Activated CD4-positive, alpha-beta T cell treated with anti-CD3 and anti-CD28 coated beads, Interleukin-2, amount 50 U/mL, for 4 hours (primary cell): ENCODE results near the gene DIP2C.
"Not testable (repeated sequence)": the region's sequence is repeated elsewhere in the genome, so short reads cannot be mapped to it uniquely, and the experiment has no call there.

ENCODE experiments used
- DNase-seq, 2 experiments: peaks; one replicate each; pipeline ENCODE4 v3.0.0-alpha.2; 2020

DIP2C gene

DNA sequence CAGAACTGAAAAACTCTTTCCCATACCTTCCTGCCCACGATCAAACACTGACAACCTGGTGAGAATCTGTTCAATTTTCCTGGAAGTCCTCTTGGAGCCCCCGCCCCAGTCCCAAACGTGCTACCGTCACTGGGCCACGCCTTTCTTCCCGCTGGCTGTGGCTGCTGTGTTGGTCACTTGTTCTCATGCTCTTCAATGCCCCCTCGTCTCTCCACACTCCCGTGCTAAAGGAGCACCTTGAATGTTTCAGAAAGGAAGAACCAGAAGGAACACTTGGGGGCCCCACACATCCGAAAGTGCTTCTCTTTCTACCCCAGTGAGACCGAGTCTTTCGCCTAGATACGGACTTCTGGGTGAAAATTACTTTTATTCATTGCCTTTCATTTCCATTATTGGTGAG is 215.1 kb downstream of the DIP2C start:
- DNase-seq, result no peak

DNA sequence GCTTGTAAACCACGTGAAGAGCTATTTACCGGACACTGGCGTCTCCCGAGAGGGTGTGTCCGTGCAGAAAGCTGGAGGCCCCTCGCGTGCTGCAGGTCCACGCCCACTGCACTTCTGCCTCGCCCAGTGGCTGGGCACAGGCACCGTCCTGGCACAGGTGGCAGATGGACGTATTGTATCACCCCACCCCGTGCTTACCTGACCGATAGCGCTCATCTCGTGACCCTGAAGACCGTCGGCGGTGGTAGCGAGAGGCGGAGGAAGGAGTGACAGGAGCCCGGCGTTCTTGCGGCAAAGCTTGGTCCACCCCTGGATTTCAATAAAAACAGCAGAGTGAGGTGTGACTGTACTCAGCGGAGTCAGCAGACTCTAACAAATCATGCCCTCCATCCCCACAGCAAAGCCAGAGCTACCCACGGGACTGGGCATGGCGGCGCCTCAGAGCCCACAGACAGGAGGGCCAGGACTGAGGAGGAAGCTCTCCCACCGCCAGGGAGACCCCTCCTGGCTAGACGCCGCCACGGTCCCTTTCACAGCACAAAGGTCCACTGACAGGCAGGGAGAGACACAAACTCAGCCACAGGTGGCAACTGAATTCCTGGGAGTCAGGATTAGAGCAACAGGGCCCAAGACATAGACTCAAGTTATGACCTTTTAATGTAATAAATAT is 217.1 kb downstream of the DIP2C start:
- DNase-seq, result no peak

DNA sequence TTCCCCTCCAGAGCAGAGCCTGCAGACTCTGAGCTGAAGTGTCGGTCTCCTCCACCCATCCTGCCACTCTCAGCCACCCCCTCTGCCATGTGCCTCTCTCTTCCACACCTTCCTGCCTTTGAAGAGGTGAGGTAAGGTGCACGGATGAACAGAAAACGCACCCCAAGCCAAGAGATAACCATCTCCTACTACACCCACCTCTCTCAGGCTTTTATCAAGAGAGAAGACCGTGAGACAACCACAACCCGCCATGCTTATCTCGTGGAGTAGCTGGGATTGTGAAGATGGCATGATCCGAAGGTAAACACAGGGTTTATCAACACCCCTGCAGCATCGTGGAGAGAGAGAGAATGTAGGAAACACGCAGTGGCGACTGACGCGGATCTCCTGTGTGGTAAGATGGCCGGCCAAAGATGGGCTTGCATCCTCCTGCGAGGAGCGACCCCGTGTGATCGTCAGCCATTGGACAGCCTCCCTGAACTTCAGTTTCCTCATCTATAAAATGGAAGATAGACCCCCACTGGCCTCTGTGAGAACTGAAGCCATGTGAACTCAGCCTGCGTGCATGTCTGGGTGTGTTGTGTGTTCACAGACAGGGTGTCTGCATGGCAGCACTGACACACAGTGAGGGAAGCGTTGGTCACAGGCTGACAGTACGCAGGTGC is 219.0 kb downstream of the DIP2C start:
- peak; percentile 18 to 24 for DNase-seq

DNA sequence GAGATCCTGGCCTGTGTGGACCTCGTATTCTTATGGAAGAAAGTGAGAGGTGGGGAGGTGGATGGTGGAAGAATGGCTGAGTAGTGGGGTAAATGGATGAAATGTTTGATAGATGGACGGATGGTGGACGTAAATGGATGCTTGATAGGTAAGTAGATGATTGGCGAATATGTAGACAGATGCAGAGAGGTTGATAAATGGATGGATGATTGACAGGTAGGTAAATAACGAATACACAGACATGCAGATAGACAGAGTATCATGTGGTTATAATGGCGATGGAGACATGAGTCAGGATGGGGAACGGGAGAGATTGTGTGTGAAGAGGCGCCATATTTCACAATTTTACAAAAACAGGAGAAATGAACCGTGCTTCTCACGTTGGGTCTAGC is 219.5 kb downstream of the DIP2C start:
- no peak for DNase-seq

DNA sequence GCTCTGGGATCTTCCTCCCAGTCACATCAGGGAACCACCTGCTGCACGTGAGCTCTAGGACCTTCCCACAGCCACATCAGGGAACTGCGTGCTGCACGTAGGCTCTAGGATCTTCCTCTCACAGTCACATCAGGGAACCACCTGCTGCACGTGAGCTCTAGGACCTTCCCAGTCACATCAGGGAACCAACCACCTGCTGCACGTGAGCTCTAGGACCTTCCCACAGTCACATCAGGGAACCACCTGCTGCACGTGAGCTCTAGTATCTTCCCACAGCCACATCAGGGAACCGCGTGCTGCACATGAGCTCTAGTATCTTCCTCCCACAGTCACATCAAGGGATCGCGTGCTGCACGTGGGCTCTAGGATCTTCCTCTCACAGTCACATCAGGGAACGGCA is 229.7 kb downstream of the DIP2C start:
- no peak for DNase-seq

DNA sequence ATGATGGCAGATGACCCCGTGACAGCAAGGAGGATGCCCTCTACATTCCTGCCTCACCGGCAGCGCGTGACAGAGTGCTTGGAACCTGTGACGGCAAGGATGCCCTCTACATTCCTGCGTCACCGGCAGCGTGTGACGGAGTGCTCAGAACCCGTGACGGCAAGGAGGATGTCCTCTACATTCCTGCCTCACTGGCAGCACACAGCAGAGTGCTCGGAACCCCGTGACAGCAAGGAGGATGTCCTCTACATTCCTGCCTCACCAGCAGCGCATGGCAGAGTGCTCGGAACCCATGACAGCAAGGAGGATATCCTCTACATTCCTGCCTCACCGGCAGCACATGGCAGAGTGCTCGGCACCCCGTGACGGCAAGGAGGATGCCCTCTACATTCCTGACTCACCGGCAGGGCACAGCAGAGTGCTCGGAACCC is 231.0 kb downstream of the DIP2C start:
- no peak for DNase-seq

DNA sequence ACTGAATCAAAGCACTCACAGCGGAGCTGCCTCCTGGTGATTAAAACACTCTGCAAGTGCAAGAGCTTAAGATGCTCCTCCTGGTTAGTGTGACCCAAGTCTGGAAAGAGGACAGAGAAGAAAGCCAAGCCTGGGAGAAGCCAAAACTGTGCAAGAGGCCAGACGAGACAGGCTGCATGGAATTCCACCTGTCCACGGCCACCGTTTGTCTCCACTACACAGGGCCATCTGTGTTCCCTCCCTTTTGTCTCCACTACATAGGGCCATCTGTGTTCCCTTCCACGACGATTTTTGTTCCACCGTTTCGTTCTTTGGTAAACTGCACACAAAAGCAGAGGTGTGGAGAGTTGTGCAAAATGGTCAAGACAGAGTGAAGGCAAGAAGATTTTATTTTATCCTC is 233.0 kb downstream of the DIP2C start:
- no peak for DNase-seq

DNA sequence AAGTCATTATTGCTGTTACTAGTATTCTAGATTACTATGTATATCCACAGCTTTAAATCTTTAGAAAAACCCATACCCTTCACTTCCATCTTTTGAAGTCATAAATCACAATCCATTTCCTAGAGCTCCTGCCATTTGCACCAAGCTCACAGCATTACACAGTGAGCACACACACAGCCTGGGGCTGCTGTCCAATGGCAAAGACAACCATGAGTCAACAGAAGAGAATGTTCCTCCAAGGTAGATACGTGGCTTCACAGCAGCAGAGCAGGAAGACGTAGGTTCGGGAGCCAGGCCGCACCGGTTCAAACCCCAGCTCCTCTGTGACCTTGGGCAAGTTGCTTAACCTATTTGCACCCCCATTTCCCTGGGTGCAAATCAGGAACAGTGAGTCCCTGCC is 234.6 kb downstream of the DIP2C start:
- DNase-seq, result no peak

DNA sequence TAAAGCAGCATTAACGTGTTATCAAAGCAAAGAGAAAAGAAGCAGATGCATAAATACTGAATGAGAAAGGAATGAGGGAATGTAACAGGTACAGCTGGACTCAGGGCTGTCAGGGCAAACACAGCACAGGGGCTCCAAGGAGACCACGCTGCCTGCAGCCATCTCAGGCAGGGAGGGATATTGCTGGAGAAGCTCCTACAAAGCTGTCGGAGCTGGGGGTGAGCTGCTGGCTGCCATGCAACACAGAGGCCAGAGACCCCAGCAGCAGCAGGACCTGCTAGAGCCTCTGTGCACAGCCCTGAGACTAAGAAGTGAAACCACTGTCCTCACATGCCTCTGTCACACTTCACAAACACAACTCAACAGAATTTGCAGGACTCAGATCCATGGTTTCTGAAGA is 235.8 kb downstream of the DIP2C start:
- DNase-seq, result no peak

DNA sequence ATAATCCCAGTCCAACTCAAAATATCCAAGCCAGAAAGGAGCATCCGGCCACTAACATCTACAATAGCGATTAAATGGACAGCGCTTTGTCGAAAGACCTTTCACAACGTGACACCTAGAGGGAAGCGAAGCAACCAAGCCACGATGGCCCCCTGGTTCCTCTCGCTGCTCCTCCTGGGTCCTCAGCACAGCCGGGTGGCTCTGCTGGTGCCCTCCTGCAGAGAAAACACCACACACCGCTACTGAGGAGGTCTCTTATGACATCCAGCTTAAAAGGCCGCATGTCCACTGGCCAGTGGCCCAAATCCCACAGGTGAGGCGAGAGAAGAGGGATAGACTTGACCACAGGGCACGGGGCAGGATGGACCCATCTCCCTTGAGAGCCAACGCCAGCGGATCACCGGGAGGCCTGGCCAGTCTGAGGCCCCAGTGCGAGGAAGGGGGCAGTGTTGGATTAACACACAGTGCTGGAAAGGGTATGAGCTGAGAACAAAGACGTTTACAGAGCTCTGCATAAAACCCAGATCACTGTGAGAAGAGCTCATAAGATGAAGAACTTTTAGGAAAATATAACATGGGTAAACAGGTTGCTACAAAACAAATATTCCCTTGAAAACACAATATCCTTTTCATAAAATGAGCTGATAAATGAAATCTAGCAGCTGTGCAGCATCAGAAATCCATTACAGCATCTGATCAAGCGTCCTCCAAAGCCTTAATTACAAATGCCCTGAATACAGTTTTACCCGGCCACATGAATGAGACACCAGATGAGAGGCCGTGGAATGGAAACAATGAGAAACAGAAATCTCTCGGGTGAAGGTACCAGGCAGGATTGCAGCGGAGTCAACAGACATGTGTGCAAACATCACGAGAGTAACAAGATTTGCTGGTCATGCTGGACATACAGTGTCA is 236.7 kb downstream of the DIP2C start:
- no peak for DNase-seq

DNA sequence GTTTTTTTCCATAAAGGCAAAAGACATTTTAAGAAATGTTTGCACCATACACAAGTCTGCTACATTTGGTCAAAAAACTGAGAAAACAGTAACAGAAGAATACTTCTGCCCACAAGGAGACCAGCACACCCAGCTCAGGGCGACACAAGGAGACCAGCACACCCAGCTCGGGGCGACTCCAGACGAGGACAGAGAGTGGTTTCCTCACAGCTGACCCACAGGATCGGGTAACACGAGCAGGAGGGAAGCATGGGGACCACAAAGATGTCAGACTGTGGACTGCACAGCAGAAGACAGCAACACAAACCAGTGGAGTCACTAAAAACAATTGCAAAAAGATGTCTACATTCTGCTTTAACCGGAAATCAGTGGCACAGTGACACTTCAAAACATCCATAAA is 237.6 kb downstream of the DIP2C start:
- DNase-seq, result no peak

DNA sequence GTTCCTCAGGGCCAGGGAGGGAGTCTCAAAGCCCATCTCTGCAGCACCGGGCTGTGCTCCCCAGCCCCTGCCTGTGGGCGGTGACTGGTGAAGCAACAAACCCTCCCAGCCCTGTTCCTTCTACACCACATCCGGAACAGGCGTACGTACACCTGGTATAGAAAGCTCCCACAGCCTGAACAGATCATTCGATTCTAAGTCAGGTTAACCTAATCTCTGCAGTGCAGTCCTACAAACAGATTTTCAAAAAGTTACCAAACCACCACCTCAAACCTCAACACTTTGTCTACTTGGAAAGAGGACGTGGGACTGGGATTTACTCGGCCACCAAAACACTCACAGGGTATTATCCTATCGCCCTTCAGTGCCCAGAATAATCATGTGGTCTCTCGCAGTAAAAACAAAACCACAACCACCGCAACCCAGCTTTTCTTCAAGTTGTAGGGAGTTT is 238.4 kb downstream of the DIP2C start:
- DNase-seq, result peak; percentile 48 to 51

DNA sequence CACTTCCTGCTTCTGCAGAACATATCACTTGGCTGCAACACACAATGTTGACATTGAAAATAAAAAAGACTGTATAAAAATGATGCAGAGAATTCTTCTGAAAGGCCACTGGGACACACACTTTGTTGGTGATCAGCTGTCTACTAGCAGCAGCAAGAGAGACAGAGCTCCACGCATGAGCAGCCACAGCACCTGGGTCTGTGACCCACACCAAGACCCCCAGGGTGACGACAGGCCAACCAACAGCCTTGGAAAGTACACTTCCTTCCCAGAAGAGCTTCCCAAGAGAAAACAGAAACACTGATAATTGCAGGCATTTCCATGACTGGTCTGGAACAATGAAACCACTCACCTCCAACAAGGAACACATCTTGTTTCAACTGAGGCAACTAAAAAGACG is 239.0 kb downstream of the DIP2C start:
- no peak for DNase-seq

DNA sequence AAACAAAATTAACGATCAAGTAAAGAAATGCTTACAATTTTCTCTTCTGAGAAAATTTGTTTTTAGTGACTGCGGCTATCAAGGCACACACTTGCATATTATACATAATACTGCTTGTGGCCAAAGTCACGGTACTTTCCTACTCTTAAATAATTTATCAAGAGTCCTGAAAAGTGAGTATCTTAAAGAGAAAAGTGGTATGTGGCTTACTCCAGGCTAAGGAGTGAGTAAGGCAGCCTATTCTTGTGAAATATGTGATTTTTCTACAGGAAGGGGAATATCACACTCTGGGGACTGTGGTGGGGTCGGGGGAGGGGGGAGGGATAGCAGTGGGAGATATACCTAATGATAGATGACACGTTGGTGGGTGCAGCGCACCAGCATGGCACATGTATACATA is 240.1 kb downstream of the DIP2C start:
- not testable (repeated sequence) for DNase-seq

DNA sequence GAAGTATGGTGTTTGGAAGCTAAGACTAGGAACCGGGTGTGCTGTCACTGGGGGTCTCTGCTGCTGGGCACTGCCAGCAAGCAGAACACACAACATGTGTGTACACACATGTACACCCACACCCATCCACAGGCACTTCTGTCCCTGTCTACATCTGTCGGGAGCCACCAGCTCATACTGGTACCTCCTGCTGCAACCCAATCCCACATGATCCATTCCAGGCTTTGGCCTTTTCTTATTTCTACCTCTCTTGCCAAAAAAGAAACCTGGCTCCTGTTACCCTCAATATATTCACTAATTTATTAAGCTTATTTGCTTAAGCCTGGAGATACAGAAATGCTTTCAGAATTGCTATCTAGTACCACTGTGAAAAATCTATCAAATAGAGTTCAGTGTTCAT is 246.0 kb downstream of the DIP2C start:
- DNase-seq, result no peak

DNA sequence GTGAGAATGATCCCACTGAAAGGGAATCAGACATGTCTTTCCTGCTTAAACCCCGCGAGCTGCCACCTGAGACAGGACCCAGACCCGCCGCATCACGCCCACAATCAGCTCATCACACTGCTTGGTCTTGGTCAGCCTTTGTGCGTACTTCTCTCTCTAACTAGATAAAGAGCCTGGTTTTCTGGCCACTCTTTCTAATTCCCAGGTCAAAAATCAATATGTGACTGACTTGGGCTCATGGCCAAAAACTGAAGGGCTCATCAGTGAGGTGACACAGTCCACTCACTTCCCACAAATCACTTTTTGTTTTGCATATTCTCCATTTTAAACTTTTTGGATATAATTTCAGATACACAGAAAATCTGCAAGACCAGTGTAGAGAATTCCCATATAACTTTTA is 247.3 kb downstream of the DIP2C start:
- DNase-seq, result no peak

DNA sequence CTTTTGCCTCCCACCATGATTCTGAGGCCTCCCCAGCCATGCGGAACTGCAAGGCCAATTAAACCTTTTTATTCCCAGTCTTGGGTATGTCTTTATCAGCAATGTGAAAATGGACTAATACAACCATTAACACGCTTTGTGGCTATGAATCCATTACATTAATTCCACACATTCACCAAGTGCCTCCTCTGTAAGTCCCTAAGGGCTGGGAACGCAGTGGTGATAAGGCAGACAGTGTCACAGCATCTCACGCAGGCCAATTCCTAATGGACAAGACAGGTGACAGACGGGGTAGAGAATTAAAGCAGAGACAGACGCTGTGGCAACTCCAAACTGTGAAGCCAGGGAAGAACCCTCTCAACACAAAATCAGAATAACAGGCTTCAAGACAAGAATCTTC is 247.8 kb downstream of the DIP2C start:
- no peak for DNase-seq

DNA sequence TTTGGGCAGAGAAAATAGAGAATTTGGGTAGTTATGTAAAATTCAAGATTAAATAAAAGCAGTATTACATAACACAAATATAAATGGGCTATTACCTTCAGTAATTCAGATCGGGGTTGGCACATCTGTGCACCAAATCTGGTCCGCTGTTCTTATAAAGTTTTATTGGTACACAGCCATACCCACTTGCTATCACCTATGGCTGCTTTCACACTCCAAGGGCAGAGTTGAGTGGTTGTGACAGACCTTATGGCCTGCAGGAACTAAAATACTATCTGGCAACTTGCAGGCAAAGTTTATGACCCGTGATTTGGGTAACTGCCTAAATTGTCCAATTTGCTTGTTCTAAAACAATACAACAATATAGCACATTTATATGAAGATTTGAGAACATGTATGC is 249.3 kb downstream of the DIP2C start:
- no peak for DNase-seq

DNA sequence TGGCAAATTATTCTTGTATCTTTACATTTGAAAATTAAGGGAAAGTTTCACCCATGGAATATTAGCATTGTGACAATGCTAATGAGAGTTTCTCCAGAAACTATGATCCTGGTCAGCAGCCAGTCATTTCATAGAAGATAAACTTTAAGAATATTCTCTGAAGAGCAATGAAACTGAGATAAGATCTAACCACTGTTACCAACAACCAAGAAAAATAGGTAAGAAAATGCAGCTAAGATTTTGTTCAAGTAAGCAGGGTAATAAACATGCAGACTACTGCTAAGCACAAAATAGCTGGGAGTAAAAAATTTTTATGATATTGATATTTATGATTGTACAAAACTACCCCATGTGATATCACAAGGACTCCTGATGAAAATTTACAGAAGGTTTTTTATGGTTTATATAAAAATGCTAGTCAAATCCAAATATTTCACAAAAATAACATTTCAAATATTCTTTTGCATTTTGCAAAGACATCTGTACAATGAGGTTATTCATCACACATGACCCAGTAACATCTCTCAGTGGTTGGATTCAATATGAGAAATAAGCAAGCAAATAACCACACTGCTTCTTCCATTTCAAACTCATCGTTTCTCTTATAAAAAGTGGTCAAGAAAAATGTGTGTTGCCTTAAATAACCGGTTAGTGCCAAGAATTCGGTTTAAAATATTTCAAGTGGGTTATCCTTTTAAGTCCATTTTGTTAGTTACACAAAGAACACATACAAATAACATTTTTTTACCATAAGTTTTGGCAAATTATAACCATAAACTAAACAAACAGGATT is 251.6 kb downstream of the DIP2C start:
- no peak for DNase-seq

DNA sequence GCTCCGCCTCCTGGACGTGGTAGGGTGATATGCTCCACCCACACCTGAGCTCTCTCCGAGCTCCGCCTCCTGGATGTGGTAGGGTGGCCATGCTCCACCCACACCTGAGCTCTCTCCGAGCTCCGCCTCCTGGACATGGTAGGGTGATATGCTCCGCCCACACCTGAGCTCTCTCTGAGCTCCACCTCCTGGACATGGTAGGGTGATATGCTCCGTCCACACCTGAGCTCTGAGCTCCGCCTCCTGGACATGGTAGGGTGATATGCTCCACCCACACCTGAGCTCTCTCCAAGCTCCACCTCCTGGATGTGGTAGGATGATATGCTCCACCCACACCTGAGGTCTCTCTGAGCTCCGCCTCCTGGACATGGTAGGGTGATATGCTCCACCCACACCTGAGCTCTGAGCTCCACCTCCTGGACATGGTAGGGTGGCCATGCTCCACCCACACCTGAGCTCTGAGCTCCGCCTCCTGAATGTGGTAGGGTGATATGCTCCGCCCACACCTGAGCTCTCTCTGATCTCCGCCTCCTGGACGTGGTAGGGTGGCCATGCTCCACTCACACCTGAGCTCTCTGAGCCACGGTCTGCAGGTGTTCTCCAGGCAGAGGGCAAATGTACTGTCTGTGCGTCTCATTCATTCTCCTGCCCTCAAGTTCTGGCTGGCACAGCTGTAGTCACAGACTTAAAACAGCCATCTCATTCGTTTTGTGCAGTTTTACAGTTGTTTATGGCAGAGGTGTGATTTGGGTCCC is 252.4 kb downstream of the DIP2C start:
- DNase-seq, result no peak

DNA sequence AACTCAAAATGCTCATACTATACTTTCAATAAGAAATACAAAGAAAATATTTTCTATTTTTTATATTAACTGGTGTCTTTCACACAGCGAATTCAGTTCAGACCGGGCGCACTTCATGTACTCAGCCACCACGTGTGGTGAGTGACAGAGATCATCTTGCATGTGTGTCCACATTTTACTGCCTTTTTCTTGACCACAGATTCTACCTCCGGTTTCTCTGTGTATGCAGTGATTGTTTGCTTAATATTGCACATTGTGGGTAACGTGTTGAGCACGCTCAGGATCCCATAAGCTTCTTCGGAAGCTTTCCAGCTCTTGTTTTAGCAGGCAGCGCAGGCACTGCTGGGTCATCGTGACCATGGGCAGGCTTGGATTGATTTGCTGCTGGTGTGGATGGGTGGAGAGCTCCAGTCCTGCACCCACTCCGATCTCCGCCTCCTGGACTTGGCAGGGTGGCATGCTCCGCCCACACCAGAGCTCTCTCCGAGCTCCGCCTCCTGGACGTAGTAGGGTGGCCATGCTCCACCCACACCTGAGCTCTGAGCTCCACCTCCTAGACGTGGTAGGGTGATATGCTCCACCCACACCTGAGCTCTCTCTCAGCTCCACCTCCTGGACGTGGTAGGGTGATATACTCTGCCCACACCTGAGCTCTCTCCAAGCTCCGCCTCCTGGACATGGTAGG is 253.3 kb downstream of the DIP2C start:
- no peak for DNase-seq

DNA sequence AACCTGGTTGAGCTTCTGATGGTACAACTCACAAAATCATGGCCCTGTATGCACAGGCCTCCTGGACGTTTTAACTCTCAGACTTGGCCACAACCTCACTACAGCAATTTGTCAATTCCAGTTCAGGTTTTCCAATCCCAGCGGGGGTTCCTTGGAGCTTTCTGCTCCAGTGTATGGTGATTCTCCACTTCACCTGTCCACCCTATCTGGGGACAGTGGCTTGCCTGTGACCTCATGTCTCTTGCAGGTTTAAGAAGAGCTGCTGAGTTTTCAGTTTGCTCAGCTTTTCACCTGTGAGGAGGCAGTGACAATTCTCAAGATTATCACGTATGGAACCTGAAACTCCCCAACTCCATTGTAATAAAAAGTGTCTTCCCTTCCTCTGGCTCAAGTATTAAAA is 254.1 kb downstream of the DIP2C start:
- no peak for DNase-seq
